Muscle layer of colon (tissue), 2 donors: Measurements from ENCODE around the gene PPA1.
"Not testable (repeated sequence)": the region's sequence is repeated elsewhere in the genome, so short reads cannot be mapped to it uniquely, and the experiment has no call there.

Experiments used
- H3K27ac ChIP-seq: one replicate; pipeline ENCODE4 v1.7.0; 2013; ENCODE audit warnings: low read depth, mild to moderate bottlenecking, low read length, moderate library complexity
- H3K27me3 ChIP-seq, 2 donors: one replicate each; pipeline ENCODE4 v1.7.0; 2013; ENCODE audit warnings: low read length in 2 of 2, mild to moderate bottlenecking in 2 of 2; ENCODE audit not compliant: insufficient read depth in 2 of 2, control insufficient read depth in 1 of 2
- H3K36me3 ChIP-seq: one replicate; pipeline ENCODE4 v1.7.0; 2013; ENCODE audit warnings: mild to moderate bottlenecking, low read length; ENCODE audit not compliant: insufficient read depth
- H3K4me1 ChIP-seq: one replicate; pipeline ENCODE4 v1.7.0; 2013; ENCODE audit warnings: mild to moderate bottlenecking, low read length; ENCODE audit not compliant: insufficient read depth
- H3K4me3 ChIP-seq, 2 donors: one replicate each; pipeline ENCODE4 v1.7.0; 2013; ENCODE audit warnings: low read length in 2 of 2, low read depth in 1 of 2, mild to moderate bottlenecking in 1 of 2, moderate library complexity in 1 of 2
- H3K9ac ChIP-seq: one replicate; pipeline ENCODE4 v1.7.0; 2013; ENCODE audit warnings: low read length
- H3K9me3 ChIP-seq: one replicate; pipeline ENCODE4 v1.7.0; 2013; ENCODE audit warnings: mild to moderate bottlenecking, low read length
- donor health status: abdominal sarcoma.
- donor health status: Adenocarcinoma of cecum.

The PPA1 gene

GRCh38 chr10:70232155-70232858 lies 922 bp downstream of the PPA1 start:
- Histone ChIP-seq H3K4me1 (peaks cover 20% of the 10 kb centered on the region), H3K36me3 (no peaks in the 10 kb centered on the region), H3K27me3 (no peaks in the 10 kb centered on the region), H3K9me3 (no peaks in the 10 kb centered on the region), H3K4me3 (peak overlapping the region; percentile 89), H3K27ac (peak overlapping the region; percentile 86), H3K9ac (peak overlapping the region; percentile 74)

- Histone ChIP-seq H3K27me3 (no peaks in the 10 kb centered on the region), H3K9ac (no peak overlapping the region), H3K27ac (no peak overlapping the region), H3K4me3 (no peak overlapping the region), H3K9me3 (no peaks in the 10 kb centered on the region), H3K36me3 (no peaks in the 10 kb centered on the region), H3K4me1 (peaks cover 20% of the 10 kb centered on the region)
These were observed 4.7 kb downstream of the PPA1 start for GRCh38 chr10:70228491-70228890.

DNA sequence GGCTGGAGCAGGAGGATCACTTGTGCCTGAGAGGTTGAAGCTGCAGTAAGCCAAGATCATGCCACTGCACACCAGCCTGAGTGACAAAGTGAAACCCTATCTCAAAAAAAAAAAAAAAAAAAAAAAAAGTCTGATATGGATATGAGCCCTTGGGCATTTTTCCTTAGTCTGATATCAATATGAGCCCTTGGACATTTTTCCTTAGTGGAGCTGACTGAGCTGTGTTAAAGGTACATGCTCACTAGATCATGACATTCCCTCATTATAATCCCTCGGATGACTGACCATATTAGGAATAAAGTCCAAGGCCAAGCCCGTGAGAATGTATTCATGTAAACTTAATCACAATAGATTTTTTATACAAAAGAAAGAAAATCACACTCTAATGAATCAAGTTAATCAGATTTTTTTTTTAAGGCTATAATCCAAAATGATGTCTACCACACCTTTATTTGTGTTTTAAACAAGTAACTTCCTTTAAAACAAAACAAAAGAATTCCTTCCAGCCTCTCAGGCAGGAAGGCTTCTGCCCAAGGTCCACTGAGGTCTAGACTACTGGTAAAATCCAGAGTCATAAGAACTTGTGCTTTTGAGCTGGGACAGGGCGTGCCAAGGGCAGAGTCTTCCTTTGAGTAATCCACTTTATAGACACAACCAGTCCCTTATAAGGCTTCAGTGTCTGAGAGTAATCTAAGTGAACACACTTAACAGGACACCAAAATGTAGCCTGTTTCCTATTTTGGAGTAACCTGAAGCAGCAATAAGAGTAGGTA lies 5.5 kb downstream of the PPA1 start:
- no peaks in the 10 kb centered on the region for H3K27me3 ChIP-seq
- peaks cover 20% of the 10 kb centered on the region for H3K4me1 ChIP-seq
- H3K27ac ChIP-seq, result no peak overlapping the region
- no peak overlapping the region for H3K4me3 ChIP-seq
- H3K9me3 ChIP-seq, result no peaks in the 10 kb centered on the region
- H3K36me3 ChIP-seq, result no peaks in the 10 kb centered on the region
- no peak overlapping the region for H3K9ac ChIP-seq

- Histone ChIP-seq H3K9ac (no peak overlapping the region), H3K27me3 (no peaks in the 10 kb centered on the region), H3K27ac (no peak overlapping the region), H3K4me3 (no peak overlapping the region), H3K9me3 (no peaks in the 10 kb centered on the region), H3K36me3 (no peaks in the 10 kb centered on the region), H3K4me1 (peaks cover 22% of the 10 kb centered on the region)
These were observed 9.5 kb downstream of the PPA1 start for GRCh38 chr10:70223728-70224127.

DNA sequence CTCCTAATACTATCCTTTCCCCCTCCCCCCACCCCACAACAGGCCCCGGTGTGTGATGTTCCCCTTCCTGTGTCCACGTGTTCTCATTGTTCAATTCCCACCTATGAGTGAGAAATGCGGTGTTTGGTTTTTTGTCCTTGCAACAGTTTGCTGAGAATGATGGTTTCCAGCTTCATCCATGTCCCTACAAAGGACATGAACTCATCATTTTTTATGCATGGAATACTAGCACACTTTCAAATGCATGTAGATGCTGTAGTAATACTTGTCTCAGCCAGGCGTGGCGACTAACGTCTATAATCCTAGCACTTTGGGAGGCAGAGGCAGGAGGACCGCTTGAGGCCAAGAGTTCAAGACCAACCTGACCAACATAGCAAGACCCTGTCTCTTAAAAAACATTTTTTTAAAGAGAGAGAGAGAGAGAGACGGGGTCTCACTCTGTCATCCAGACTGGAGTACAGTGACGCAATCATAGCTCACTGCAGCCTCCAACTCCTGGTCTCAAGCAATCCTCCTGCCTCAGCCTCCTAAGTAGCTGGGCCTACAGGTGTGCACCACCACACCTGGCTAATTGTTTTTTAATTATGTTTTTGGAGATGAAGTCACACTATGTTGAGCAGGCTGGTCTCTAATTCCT lies 10.3 kb downstream of the PPA1 start:
- H3K27me3 ChIP-seq, H3K36me3 ChIP-seq, H3K4me3 ChIP-seq, H3K9ac ChIP-seq, H3K9me3 ChIP-seq, H3K27ac ChIP-seq: not testable (repeated sequence)
- peaks cover 14% of the 10 kb centered on the region for H3K4me1 ChIP-seq

- H3K27ac ChIP-seq, result no peak overlapping the region
- peaks cover 13% of the 10 kb centered on the region for H3K4me1 ChIP-seq
- H3K4me3 ChIP-seq, result no peak overlapping the region
- H3K36me3 ChIP-seq, result peaks cover 4% of the 10 kb centered on the region
- no peaks in the 10 kb centered on the region for H3K9me3 ChIP-seq
- no peak overlapping the region for H3K9ac ChIP-seq
- no peaks in the 10 kb centered on the region for H3K27me3 ChIP-seq
These were observed 10.9 kb downstream of the PPA1 start for GRCh38 chr10:70222340-70222794.

- H3K27ac ChIP-seq, result no peak overlapping the region
- peak overlapping the region in 1 of 2 donors; percentile 25 for H3K4me3 ChIP-seq
- no peak overlapping the region for H3K9ac ChIP-seq
- no peaks in the 10 kb centered on the region for H3K9me3 ChIP-seq
- no peaks in the 10 kb centered on the region for H3K27me3 ChIP-seq
- peaks cover 4% of the 10 kb centered on the region for H3K36me3 ChIP-seq
- H3K4me1 ChIP-seq, result peaks cover 13% of the 10 kb centered on the region
These were observed 12.2 kb downstream of the PPA1 start for GRCh38 chr10:70221030-70221429.

DNA sequence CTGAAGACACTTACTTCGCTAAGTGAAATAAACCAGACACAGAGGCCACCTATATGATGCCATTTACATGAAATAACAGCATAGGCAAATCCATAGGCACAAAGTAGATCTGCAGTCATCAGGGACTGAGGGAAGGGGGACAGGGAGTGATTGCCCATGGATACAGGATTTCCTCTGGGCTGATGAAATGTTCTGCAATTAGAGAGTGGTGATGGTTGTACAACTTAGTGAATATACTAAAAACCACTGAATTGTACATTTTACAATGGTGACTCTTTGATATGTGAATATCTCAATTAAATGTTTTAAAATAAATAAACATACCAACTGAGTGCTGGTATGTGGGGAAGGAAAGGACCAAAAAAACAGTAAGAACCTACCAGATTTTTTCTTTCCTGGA lies 20.4 kb downstream of the PPA1 start:
- Histone ChIP-seq H3K36me3 (peaks cover 47% of the 10 kb centered on the region), H3K27me3 (no peaks in the 10 kb centered on the region)

GRCh38 chr10:70212277-70212676 lies 21.0 kb downstream of the PPA1 start:
- no peak overlapping the region for H3K9ac ChIP-seq
- no peak overlapping the region for H3K27ac ChIP-seq
- H3K4me1 ChIP-seq, result no peaks in the 10 kb centered on the region
- H3K9me3 ChIP-seq, result no peaks in the 10 kb centered on the region
- H3K27me3 ChIP-seq, result no peaks in the 10 kb centered on the region
- H3K36me3 ChIP-seq, result peaks cover 43% of the 10 kb centered on the region
- no peak overlapping the region for H3K4me3 ChIP-seq

More for the DNA sequence above, 20.4 kb downstream of the PPA1 start:
- Histone ChIP-seq H3K4me3 (no peak overlapping the region), H3K9ac (no peak overlapping the region), H3K4me1 (no peaks in the 10 kb centered on the region), H3K9me3 (no peaks in the 10 kb centered on the region), H3K27ac (no peak overlapping the region)

- Histone ChIP-seq H3K4me3 (no peak overlapping the region), H3K27me3 (no peaks in the 10 kb centered on the region), H3K9ac (no peak overlapping the region), H3K27ac (no peak overlapping the region), H3K36me3 (peaks cover 43% of the 10 kb centered on the region), H3K9me3 (no peaks in the 10 kb centered on the region), H3K4me1 (no peaks in the 10 kb centered on the region)
These were observed 26.5 kb downstream of the PPA1 start for GRCh38 chr10:70206762-70207161.

GRCh38 chr10:70201105-70201504 lies 32.1 kb downstream of the PPA1 start:
- H3K27ac ChIP-seq, result no peak overlapping the region

More at GRCh38 chr10:70201105-70201504, 32.1 kb downstream of the PPA1 start:
- Histone ChIP-seq H3K9me3 (no peaks in the 10 kb centered on the region), H3K4me3 (no peak overlapping the region), H3K4me1 (no peaks in the 10 kb centered on the region), H3K9ac (no peak overlapping the region), H3K27me3 (no peaks in the 10 kb centered on the region), H3K36me3 (peaks cover 32% of the 10 kb centered on the region)
